HG02981 (cell line): Measurements from ENCODE around the gene CEP63.

Experiments used
- ATAC-seq: cut with Tn5 transposase; IDR thresholded peaks from one replicate; pipeline ENCODE4 v1.9.1; 2021; ENCODE audit warnings: mild to moderate bottlenecking, moderate library complexity; ENCODE audit not compliant: unreplicated experiment

CEP63 gene

GRCh38 chr3:134622806-134623365 is 137.0 kb downstream of the CEP63 start:
- no peak for ATAC-seq

- ATAC-seq: no peak
Measured at GRCh38 chr3:134623615-134624245, 137.9 kb downstream of the CEP63 start.
